CD4-positive, alpha-beta T cell (primary cell): Measurements from ENCODE around the gene TIMM50. TPM values are rescaled to one million over a fixed set of nuclear protein-coding genes. Genes with fewer than 3 reads are reported as not detected.
"Not testable (repeated sequence)": the region's sequence is repeated elsewhere in the genome, so short reads cannot be mapped to it uniquely, and the experiment has no call there.

ENCODE experiments used
- ATAC-seq: fragments of 200-7000 bp; cut with Tn5 transposase; one replicate; pipeline ENCODE4 v1.10.0; 2022; ENCODE audit warnings: mild to moderate bottlenecking; ENCODE audit not compliant: poor library complexity
- CTCF ChIA-PET: fragments of 350-600 bp; sonication (Branson Sonifier 250); formaldehyde crosslinking; loops from one replicate; lab custom pipeline; 2021; ENCODE audit warnings: antibody characterized with exemption, inconsistent platforms; lab: Charles Lee
- POLR2A ChIA-PET: fragments of 350-600 bp; sonication (Branson Sonifier 250); formaldehyde crosslinking; loops from one replicate; lab custom pipeline; 2021; ENCODE audit warnings: antibody characterized with exemption, inconsistent platforms; lab: Charles Lee
- DNase-seq, 14 experiments: peaks; one replicate each; pipeline ENCODE4 v3.0.0-alpha.2; 2013 to 2020; ENCODE audit warnings: mixed read lengths in 2 of 14
- H3K27ac ChIP-seq, 2 donors: one replicate each; pipeline versions ENCODE4 v1.5.1 to v1.7.0; 2013; ENCODE audit warnings: low read length in 2 of 2, low read depth in 1 of 2, mild to moderate bottlenecking in 1 of 2
- H3K27me3 ChIP-seq, 2 experiments: 1 replicate in 1 of 2; 2 replicates in 1 of 2; pipeline versions ENCODE4 v1.6.1 to v1.7.0; 2013; ENCODE audit warnings: low read length in 2 of 2, control low read depth in 1 of 2, mild to moderate bottlenecking in 1 of 2, moderate library complexity in 1 of 2; ENCODE audit not compliant: insufficient read depth in 2 of 2, control insufficient read depth in 1 of 2
- H3K36me3 ChIP-seq: one replicate; pipeline ENCODE4 v1.6.1; 2013; ENCODE audit warnings: low read length, control low read depth; ENCODE audit not compliant: insufficient read depth
- H3K4me1 ChIP-seq: one replicate; pipeline ENCODE4 v1.6.1; 2013; ENCODE audit warnings: low read length, control low read depth; ENCODE audit not compliant: insufficient read depth
- H3K4me3 ChIP-seq: one replicate; pipeline ENCODE4 v1.5.1; 2013; ENCODE audit warnings: mild to moderate bottlenecking, low read length, moderate library complexity
- H3K9me3 ChIP-seq, 2 experiments: 1 replicate in 1 of 2; 2 replicates in 1 of 2; pipeline versions ENCODE4 v1.6.1 to v1.7.0; 2013; ENCODE audit warnings: low read length in 2 of 2, mild to moderate bottlenecking in 2 of 2, control low read depth in 1 of 2, moderate library complexity in 1 of 2; ENCODE audit not compliant: control insufficient read depth in 1 of 2, insufficient read depth in 1 of 2
- H3K27ac Mint-ChIP-seq: one replicate; pipeline ENCODE4 v1.8.0; 2020; ENCODE audit warnings: mixed read lengths
- H3K27me3 Mint-ChIP-seq: one replicate; pipeline ENCODE4 v1.8.0; 2021; ENCODE audit warnings: mixed read lengths
- H3K36me3 Mint-ChIP-seq: one replicate; pipeline ENCODE4 v1.8.0; 2021; ENCODE audit warnings: low read depth, mixed read lengths
- H3K4me1 Mint-ChIP-seq: one replicate; pipeline ENCODE4 v1.8.0; 2021; ENCODE audit warnings: low read depth, mixed read lengths
- H3K4me3 Mint-ChIP-seq: one replicate; pipeline ENCODE4 v1.8.0; 2020; ENCODE audit warnings: mild to moderate bottlenecking, mixed read lengths
- H3K9me3 Mint-ChIP-seq: one replicate; pipeline ENCODE4 v1.8.0; 2020; ENCODE audit warnings: mixed read lengths
- CTCF ChIP-seq: fragments of 200-600 bp; IDR thresholded peaks from one replicate; pipeline ENCODE4 v1.8.0; 2022; ENCODE audit warnings: antibody characterized with exemption, mild to moderate bottlenecking
- intact Hi-C, 2 experiments: fragments of 100-400 bp; cut with DNase I in 1 of 2; cut with micrococcal nuclease in 1 of 2; formaldehyde crosslinking; loops; one replicate each; pipeline versions ENCODE4 v1.15.1 to v1.9.0; 2023 to 2025; cut with DNase I, micrococcal nuclease
- total RNA-seq, 174 experiments: library from RNA in 2 of 174; stranded (reverse) in 2 of 174; gene quantifications; one replicate each; pipeline ENCODE4 v1.2.3 and lab custom pipeline; 2021 to 2026

The TIMM50 gene
- total RNA-seq, 2 experiments from 2014 or later, result 38.3 to 43.4 TPM

GRCh38 chr19:39475748-39476147 is 4.9 kb upstream of the TIMM50 start:
- Mint-ChIP-seq H3K9me3 (no peaks in the 10 kb centered on the region), H3K4me3 (no peak overlapping the region), H3K36me3 (peaks cover 62% of the 10 kb centered on the region), H3K4me1 (peaks cover 11% of the 10 kb centered on the region), H3K27ac (no peak overlapping the region), H3K27me3 (no peaks in the 10 kb centered on the region)
- Histone ChIP-seq H3K36me3 (peaks cover 57% of the 10 kb centered on the region), H3K9me3 (no peaks in the 10 kb centered on the region), H3K27me3 (no peaks in the 10 kb centered on the region), H3K4me1 (peaks cover 8% of the 10 kb centered on the region), H3K27ac (no peak overlapping the region), H3K4me3 (no peak overlapping the region)
- POLR2A ChIA-PET, result no interaction called here
- DNase-seq, result no peak
- ATAC-seq, result no peak
- intact Hi-C loops, result no loop called here
- no peak for TF ChIP-seq CTCF
- CTCF ChIA-PET, result interaction anchor here (0.6 to 2.9 kb wide), 3 partner anchors 16 to 78 kb away, joined by 3 to 17 read pairs (median 3); partner anchors contain the start of gene EID2B

- H3K27me3 ChIP-seq, H3K27me3 Mint-ChIP-seq, POLR2A ChIA-PET, H3K9me3 ChIP-seq, H3K4me3 ChIP-seq, DNase-seq, ATAC-seq, CTCF ChIA-PET, intact Hi-C loops, H3K27ac ChIP-seq, H3K9me3 Mint-ChIP-seq: not testable (repeated sequence)
- Mint-ChIP-seq H3K4me3 (peak overlapping the region; percentile 92), H3K4me1 (peaks cover 31% of the 10 kb centered on the region), H3K36me3 (peaks cover 49% of the 10 kb centered on the region), H3K27ac (peak overlapping the region; percentile 73)
- Histone ChIP-seq H3K4me1 (peaks cover 23% of the 10 kb centered on the region), H3K36me3 (peaks cover 33% of the 10 kb centered on the region)
Measured at GRCh38 chr19:39479319-39479801, 1.3 kb upstream of the TIMM50 start.

GRCh38 chr19:39479916-39480315 is 722 bp upstream of the TIMM50 start:
- Mint-ChIP-seq H3K36me3 (peaks cover 46% of the 10 kb centered on the region), H3K27ac (peak overlapping the region; percentile 73), H3K4me3 (peak overlapping the region; percentile 92), H3K4me1 (peaks cover 31% of the 10 kb centered on the region), H3K27me3 (no peaks in the 10 kb centered on the region), H3K9me3 (no peaks in the 10 kb centered on the region)
- no peaks in the 10 kb centered on the region for H3K9me3 ChIP-seq
- intact Hi-C loops, result loop anchor here (1.0 to 5.0 kb wide), 3 partner anchors 33 to 43 kb away; partner anchors contain the start of gene SUPT5H (in 2 of the 2)
- peak overlapping the region in 1 of 2 donors; percentile 48 for H3K27ac ChIP-seq
- ChIA-PET POLR2A (interaction anchor here (0.6 to 2.6 kb wide), 13 partner anchors 10 to 985 kb away, joined by 3 to 31 read pairs (median 5); partner anchors contain the start of genes BLVRB, EID2B, MED29 and PAF1), CTCF (interaction anchor here (1.0 kb wide), 3 partner anchors 23 to 52 kb away, joined by 3 to 6 read pairs (median 4); partner anchors contain the start of gene EID2B)
- TF ChIP-seq CTCF, result no peak
- H3K36me3 ChIP-seq, result peaks cover 31% of the 10 kb centered on the region
- ATAC-seq (no peak), DNase-seq (no peak)
- no peaks in the 10 kb centered on the region for H3K27me3 ChIP-seq
- H3K4me3 ChIP-seq, result peak overlapping the region; percentile 99
- H3K4me1 ChIP-seq, result peaks cover 23% of the 10 kb centered on the region
